HEK293 (cell line): Measurements from ENCODE around the gene PDZRN3.

Source experiments
- TCF7L2 ChIP-seq: IDR thresholded peaks from 2 replicates; pipeline ENCODE4 v1.6.1; 2011; ENCODE audit warnings: low read depth, mild to moderate bottlenecking, inconsistent platforms, low read length, moderate library complexity, borderline replicate concordance
- YY1 ChIP-seq: fragments of 450-650 bp; formaldehyde crosslinking; IDR thresholded peaks from 2 replicates; pipeline ENCODE4 v1.5.1; 2018; ENCODE audit warnings: missing biosample characterization, missing genetic modification characterization
- YY2 ChIP-seq: fragments of 450-650 bp; formaldehyde crosslinking; IDR thresholded peaks from 2 replicates; pipeline ENCODE4 v1.5.1; 2016; ENCODE audit warnings: missing biosample characterization, missing genetic modification characterization
- ZBTB21 ChIP-seq: fragments of 450-650 bp; formaldehyde crosslinking; IDR thresholded peaks from 2 replicates; pipeline ENCODE4 v1.5.1; 2017; ENCODE audit warnings: missing biosample characterization, missing genetic modification characterization
- TF ChIP-seq, protein P1 (sequence below): fragments of 450-650 bp; formaldehyde crosslinking; IDR thresholded peaks from 2 replicates; pipeline ENCODE4 v1.5.1; 2016; ENCODE audit warnings: missing biosample characterization, missing genetic modification characterization
- TF ChIP-seq, protein P2 (sequence below): fragments of 450-650 bp; formaldehyde crosslinking; IDR thresholded peaks from 2 replicates; pipeline ENCODE4 v1.5.1; 2017; ENCODE audit warnings: missing biosample characterization, missing genetic modification characterization
- TF ChIP-seq, protein P3 (sequence below): fragments of 450-650 bp; formaldehyde crosslinking; IDR thresholded peaks from 2 replicates; pipeline ENCODE4 v1.5.1; 2017; ENCODE audit warnings: missing biosample characterization, missing genetic modification characterization

DNA sequence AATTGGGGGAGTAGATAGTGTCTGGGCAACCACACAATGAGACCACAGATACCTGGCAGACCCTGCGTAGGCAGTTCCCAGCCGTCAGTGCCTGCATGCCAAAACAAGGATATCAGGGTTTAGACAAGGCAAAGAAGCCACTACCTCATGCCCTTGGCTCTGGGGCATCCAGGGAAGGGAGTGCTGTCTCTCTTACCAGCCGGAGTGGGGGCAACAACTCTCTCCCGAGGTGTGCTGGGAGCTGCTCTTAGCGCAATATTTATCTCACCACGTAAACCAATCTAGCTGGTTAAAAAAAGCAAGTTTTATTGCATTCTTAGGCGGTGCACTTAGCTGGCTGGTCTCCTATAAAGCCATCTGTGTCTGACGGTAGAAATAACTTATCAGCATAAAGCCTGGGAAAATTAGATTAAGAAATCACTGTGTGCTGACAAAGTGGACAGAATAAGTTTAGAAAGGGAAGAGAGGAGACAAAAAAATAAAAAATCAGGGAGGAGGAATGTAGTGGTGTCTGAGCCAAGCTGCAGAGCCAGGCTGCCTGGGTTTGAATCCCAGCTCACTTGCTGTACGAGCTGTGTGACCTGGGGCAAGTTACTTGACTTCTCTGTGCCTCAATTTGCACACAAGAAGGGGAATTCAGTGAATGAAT is 273.2 kb downstream of the PDZRN3 start:
- TF ChIP-seq, protein P1, sequence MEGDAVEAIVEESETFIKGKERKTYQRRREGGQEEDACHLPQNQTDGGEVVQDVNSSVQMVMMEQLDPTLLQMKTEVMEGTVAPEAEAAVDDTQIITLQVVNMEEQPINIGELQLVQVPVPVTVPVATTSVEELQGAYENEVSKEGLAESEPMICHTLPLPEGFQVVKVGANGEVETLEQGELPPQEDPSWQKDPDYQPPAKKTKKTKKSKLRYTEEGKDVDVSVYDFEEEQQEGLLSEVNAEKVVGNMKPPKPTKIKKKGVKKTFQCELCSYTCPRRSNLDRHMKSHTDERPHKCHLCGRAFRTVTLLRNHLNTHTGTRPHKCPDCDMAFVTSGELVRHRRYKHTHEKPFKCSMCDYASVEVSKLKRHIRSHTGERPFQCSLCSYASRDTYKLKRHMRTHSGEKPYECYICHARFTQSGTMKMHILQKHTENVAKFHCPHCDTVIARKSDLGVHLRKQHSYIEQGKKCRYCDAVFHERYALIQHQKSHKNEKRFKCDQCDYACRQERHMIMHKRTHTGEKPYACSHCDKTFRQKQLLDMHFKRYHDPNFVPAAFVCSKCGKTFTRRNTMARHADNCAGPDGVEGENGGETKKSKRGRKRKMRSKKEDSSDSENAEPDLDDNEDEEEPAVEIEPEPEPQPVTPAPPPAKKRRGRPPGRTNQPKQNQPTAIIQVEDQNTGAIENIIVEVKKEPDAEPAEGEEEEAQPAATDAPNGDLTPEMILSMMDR = no peak
- TF ChIP-seq, protein P2, sequence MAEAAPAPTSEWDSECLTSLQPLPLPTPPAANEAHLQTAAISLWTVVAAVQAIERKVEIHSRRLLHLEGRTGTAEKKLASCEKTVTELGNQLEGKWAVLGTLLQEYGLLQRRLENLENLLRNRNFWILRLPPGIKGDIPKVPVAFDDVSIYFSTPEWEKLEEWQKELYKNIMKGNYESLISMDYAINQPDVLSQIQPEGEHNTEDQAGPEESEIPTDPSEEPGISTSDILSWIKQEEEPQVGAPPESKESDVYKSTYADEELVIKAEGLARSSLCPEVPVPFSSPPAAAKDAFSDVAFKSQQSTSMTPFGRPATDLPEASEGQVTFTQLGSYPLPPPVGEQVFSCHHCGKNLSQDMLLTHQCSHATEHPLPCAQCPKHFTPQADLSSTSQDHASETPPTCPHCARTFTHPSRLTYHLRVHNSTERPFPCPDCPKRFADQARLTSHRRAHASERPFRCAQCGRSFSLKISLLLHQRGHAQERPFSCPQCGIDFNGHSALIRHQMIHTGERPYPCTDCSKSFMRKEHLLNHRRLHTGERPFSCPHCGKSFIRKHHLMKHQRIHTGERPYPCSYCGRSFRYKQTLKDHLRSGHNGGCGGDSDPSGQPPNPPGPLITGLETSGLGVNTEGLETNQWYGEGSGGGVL (tag by site-specific recombination) = no peak
- TF ChIP-seq YY1 = no peak
- TF ChIP-seq ZBTB21 (tag by site-specific recombination) = no peak
- no peak for TF ChIP-seq TCF7L2
- no peak for TF ChIP-seq YY2
- TF ChIP-seq, protein P3, sequence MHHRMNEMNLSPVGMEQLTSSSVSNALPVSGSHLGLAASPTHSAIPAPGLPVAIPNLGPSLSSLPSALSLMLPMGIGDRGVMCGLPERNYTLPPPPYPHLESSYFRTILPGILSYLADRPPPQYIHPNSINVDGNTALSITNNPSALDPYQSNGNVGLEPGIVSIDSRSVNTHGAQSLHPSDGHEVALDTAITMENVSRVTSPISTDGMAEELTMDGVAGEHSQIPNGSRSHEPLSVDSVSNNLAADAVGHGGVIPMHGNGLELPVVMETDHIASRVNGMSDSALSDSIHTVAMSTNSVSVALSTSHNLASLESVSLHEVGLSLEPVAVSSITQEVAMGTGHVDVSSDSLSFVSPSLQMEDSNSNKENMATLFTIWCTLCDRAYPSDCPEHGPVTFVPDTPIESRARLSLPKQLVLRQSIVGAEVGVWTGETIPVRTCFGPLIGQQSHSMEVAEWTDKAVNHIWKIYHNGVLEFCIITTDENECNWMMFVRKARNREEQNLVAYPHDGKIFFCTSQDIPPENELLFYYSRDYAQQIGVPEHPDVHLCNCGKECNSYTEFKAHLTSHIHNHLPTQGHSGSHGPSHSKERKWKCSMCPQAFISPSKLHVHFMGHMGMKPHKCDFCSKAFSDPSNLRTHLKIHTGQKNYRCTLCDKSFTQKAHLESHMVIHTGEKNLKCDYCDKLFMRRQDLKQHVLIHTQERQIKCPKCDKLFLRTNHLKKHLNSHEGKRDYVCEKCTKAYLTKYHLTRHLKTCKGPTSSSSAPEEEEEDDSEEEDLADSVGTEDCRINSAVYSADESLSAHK (tag by site-specific recombination) = no peak
